Stimulated activated CD8-positive, alpha-beta memory T cell treated with anti-CD3 and anti-CD28 coated beads, Interleukin-12 subunit alpha, Interleukin-12 subunit beta, amount 100 ng/mL, for 24 hours (primary cell): ENCODE measurements around the gene ABLIM1.

ENCODE experiments used
- DNase-seq: peaks from one replicate; pipeline ENCODE4 v3.0.0-alpha.2; 2020; ENCODE audit errors: extremely low read depth

Gene ABLIM1

GRCh38 chr10:114458216-114458920, 199.7 kb downstream of the ABLIM1 start:
- DNase-seq, result no peak

- no peak for DNase-seq
These were observed 204.5 kb downstream of the ABLIM1 start for GRCh38 chr10:114453576-114453975.

GRCh38 chr10:114448897-114449296, 209.2 kb downstream of the ABLIM1 start:
- DNase-seq, result no peak

GRCh38 chr10:114445332-114445731, 212.7 kb downstream of the ABLIM1 start:
- no peak for DNase-seq

- DNase-seq, result no peak
These were observed 213.3 kb downstream of the ABLIM1 start for GRCh38 chr10:114444819-114445218.

GRCh38 chr10:114442091-114442630, 215.9 kb downstream of the ABLIM1 start:
- no peak for DNase-seq

- DNase-seq, result no peak
These were observed 217.0 kb downstream of the ABLIM1 start for GRCh38 chr10:114441107-114441506.

- no peak for DNase-seq
These were observed 220.4 kb downstream of the ABLIM1 start for GRCh38 chr10:114437473-114438292.

GRCh38 chr10:114436941-114437340, 221.1 kb downstream of the ABLIM1 start:
- no peak for DNase-seq

GRCh38 chr10:114432566-114433093, 225.4 kb downstream of the ABLIM1 start:
- no peak for DNase-seq

GRCh38 chr10:114431414-114432135, 226.5 kb downstream of the ABLIM1 start:
- no peak for DNase-seq

GRCh38 chr10:114430688-114431413, 227.2 kb downstream of the ABLIM1 start:
- no peak for DNase-seq

GRCh38 chr10:114429581-114430335, 228.3 kb downstream of the ABLIM1 start:
- no peak for DNase-seq

GRCh38 chr10:114427124-114427852, 230.8 kb downstream of the ABLIM1 start:
- no peak for DNase-seq

- no peak for DNase-seq
These were observed 231.6 kb downstream of the ABLIM1 start for GRCh38 chr10:114426476-114426875.

- DNase-seq, result no peak
These were observed 237.1 kb downstream of the ABLIM1 start for GRCh38 chr10:114420811-114421485.

- DNase-seq, result no peak
These were observed 240.0 kb downstream of the ABLIM1 start for GRCh38 chr10:114418109-114418508.

- no peak for DNase-seq
These were observed 244.9 kb downstream of the ABLIM1 start for GRCh38 chr10:114412907-114413797.
